Mesenchymal stem cell (in vitro differentiated cells and primary cell): ENCODE measurements around the gene MLF2.

Experiments
- DNase-seq: peaks from one replicate; pipeline ENCODE4 v3.0.0-alpha.2; 2013
- H2AFZ ChIP-seq: one replicate; pipeline ENCODE4 v1.6.1; 2013; ENCODE audit warnings: low read depth, mild to moderate bottlenecking, control low read depth, inconsistent platforms, low read length, moderate library complexity
- H2AK5ac ChIP-seq: 2 replicates; pipeline ENCODE4 v1.6.1; 2013; ENCODE audit warnings: low read length, moderate library complexity, mild to moderate bottlenecking, inconsistent platforms; ENCODE audit not compliant: severe bottlenecking
- H2BK120ac ChIP-seq: one replicate; pipeline ENCODE4 v1.6.1; 2013; ENCODE audit warnings: low read depth, mild to moderate bottlenecking, inconsistent platforms, low read length, moderate library complexity
- H2BK12ac ChIP-seq, 2 experiments: one replicate each; pipeline ENCODE4 v1.6.1; 2013; ENCODE audit warnings: inconsistent platforms in 2 of 2, low read length in 2 of 2, mild to moderate bottlenecking in 2 of 2, moderate library complexity in 2 of 2, control low read depth in 1 of 2
- H2BK15ac ChIP-seq: one replicate; pipeline ENCODE4 v1.6.1; 2013; ENCODE audit warnings: mild to moderate bottlenecking, low read depth, inconsistent platforms; ENCODE audit not compliant: poor library complexity, severe bottlenecking
- H2BK5ac ChIP-seq: 2 replicates; pipeline ENCODE4 v1.6.1; 2013; ENCODE audit warnings: low read depth, mild to moderate bottlenecking, low read length, control low read depth, inconsistent platforms; ENCODE audit not compliant: poor library complexity, severe bottlenecking
- H3K14ac ChIP-seq, 2 experiments: one replicate each; pipeline ENCODE4 v1.6.1; 2013; ENCODE audit warnings: inconsistent platforms in 2 of 2, low read length in 2 of 2, control low read depth in 1 of 2, mild to moderate bottlenecking in 1 of 2, moderate library complexity in 1 of 2
- H3K18ac ChIP-seq, 2 experiments: one replicate each; pipeline ENCODE4 v1.6.1; 2013; ENCODE audit warnings: inconsistent platforms in 2 of 2, low read length in 2 of 2, control low read depth in 1 of 2, low read depth in 1 of 2, mild to moderate bottlenecking in 1 of 2
- H3K23ac ChIP-seq, 2 experiments: one replicate each; pipeline ENCODE4 v1.6.1; 2013; ENCODE audit warnings: inconsistent platforms in 2 of 2, low read length in 2 of 2, mild to moderate bottlenecking in 2 of 2, moderate library complexity in 2 of 2, control low read depth in 1 of 2
- H3K27ac ChIP-seq: 2 replicates; pipeline ENCODE4 v1.5.1; 2013; ENCODE audit warnings: mild to moderate bottlenecking, moderate library complexity, low read length, control low read depth, inconsistent platforms; ENCODE audit not compliant: poor library complexity, severe bottlenecking
- H3K27me3 ChIP-seq, 2 experiments: 2 replicates each; pipeline versions ENCODE4 v1.6.1 to v1.7.0; 2013; ENCODE audit warnings: low read length in 2 of 2, mild to moderate bottlenecking in 2 of 2, moderate library complexity in 2 of 2, control low read depth in 1 of 2, inconsistent platforms in 1 of 2; ENCODE audit not compliant: control insufficient read depth in 1 of 2, insufficient read depth in 1 of 2
- H3K36me3 ChIP-seq, 2 experiments: 2 replicates each; pipeline versions ENCODE4 v1.6.1 to v1.7.0; 2013; ENCODE audit warnings: low read length in 2 of 2, control low read depth in 1 of 2, inconsistent platforms in 1 of 2, low read depth in 1 of 2, mild to moderate bottlenecking in 1 of 2; ENCODE audit not compliant: insufficient read depth in 2 of 2, control insufficient read depth in 1 of 2
- H3K4ac ChIP-seq, 2 experiments: one replicate each; pipeline ENCODE4 v1.6.1; 2013; ENCODE audit warnings: inconsistent platforms in 2 of 2, low read length in 2 of 2, mild to moderate bottlenecking in 2 of 2, moderate library complexity in 2 of 2, control low read depth in 1 of 2, low read depth in 1 of 2
- H3K4me1 ChIP-seq: 2 replicates; pipeline ENCODE4 v1.6.1; 2013; ENCODE audit warnings: low read depth, low read length, control low read depth; ENCODE audit not compliant: control insufficient read depth, insufficient read depth
- H3K4me2 ChIP-seq: 2 replicates; pipeline ENCODE4 v1.6.1; 2013; ENCODE audit warnings: low read length, mild to moderate bottlenecking, inconsistent platforms; ENCODE audit not compliant: poor library complexity, severe bottlenecking
- H3K4me3 ChIP-seq, 2 experiments: 2 replicates each; pipeline versions ENCODE4 v1.5.1 to v1.7.0; 2013; ENCODE audit warnings: low read length in 2 of 2, mild to moderate bottlenecking in 2 of 2, control low read depth in 1 of 2, low read depth in 1 of 2; ENCODE audit not compliant: insufficient read depth in 1 of 2
- H3K79me1 ChIP-seq: replicated peaks from 2 replicates; pipeline ENCODE4 v1.6.1; 2013; ENCODE audit warnings: mild to moderate bottlenecking, control low read depth, low read length, inconsistent platforms; ENCODE audit not compliant: poor library complexity, severe bottlenecking
- H3K9ac ChIP-seq: 2 replicates; pipeline ENCODE4 v1.7.0; 2013; ENCODE audit warnings: mild to moderate bottlenecking, low read length, moderate library complexity
- H3K9me3 ChIP-seq: 2 replicates; pipeline ENCODE4 v1.7.0; 2013; ENCODE audit warnings: mild to moderate bottlenecking, low read length; ENCODE audit not compliant: control insufficient read depth
- H4K8ac ChIP-seq: one replicate; pipeline ENCODE4 v1.6.1; 2013; ENCODE audit warnings: inconsistent platforms, mild to moderate bottlenecking, low read length, moderate library complexity
- H4K91ac ChIP-seq: one replicate; pipeline ENCODE4 v1.6.1; 2013; ENCODE audit warnings: mild to moderate bottlenecking, low read length, inconsistent platforms
- WGBS: methylation state at CpG from one replicate; pipeline ENCODE4 v1.1.7; 2013; ENCODE audit warnings: mixed read lengths; 5-methylcytosine and 5-hydroxymethylcytosine counted together

MLF2 gene

GRCh38 chr12:6766651-6767349, 13.9 kb upstream of the MLF2 start:
- H3K4me2 ChIP-seq = peak overlapping the region; percentile 44
- H2AFZ ChIP-seq = no peak overlapping the region
- H2BK120ac ChIP-seq = peak overlapping the region; percentile 78
- peak overlapping the region; percentile 81 for H4K8ac ChIP-seq
- H3K4me1 ChIP-seq = peaks cover 36% of the 10 kb centered on the region
- H3K27ac ChIP-seq = peak overlapping the region; percentile 54
- no peak overlapping the region for H2BK5ac ChIP-seq
- H4K91ac ChIP-seq = peak overlapping the region; percentile 36
- DNase-seq = peak; percentile 71
- H3K79me1 ChIP-seq = peaks cover 6% of the 10 kb centered on the region
- peak overlapping the region; percentile 89 for H3K9ac ChIP-seq
- peak overlapping the region in 1 of 2 experiments; percentile 49 for H3K23ac ChIP-seq
- H3K27me3 ChIP-seq = no peaks in the 10 kb centered on the region
- peak overlapping the region; percentile 51 to 84 for H3K4ac ChIP-seq
- H3K9me3 ChIP-seq = no peaks in the 10 kb centered on the region
- 1% methylated on average over 65 of the region's 88 CpGs for WGBS
- H2AK5ac ChIP-seq = no peak overlapping the region
- H3K18ac ChIP-seq = peak overlapping the region; percentile 88 to 90
- H2BK12ac ChIP-seq = peak overlapping the region in 1 of 2 experiments; percentile 77
- peak overlapping the region; percentile 54 for H2BK15ac ChIP-seq
- H3K4me3 ChIP-seq = peak overlapping the region; percentile 82 to 84
- H3K14ac ChIP-seq = peak overlapping the region in 1 of 2 experiments; percentile 48
- peaks cover 18 to 25% of the 10 kb centered on the region in 2 experiments for H3K36me3 ChIP-seq

- peak within 1 kb of the TSS; percentile 92 for H3K27ac ChIP-seq
- H2AK5ac ChIP-seq = peak within 1 kb of the TSS; percentile 99
- H3K4me1 ChIP-seq = peaks cover 32% of the 10 kb centered on the region
- H3K4me3 ChIP-seq = peak within 1 kb of the TSS; percentile 82 to 84
- H3K4ac ChIP-seq = peak within 1 kb of the TSS; percentile 51 to 91
- H2BK15ac ChIP-seq = peak within 1 kb of the TSS; percentile 54
- peak within 1 kb of the TSS in 1 of 2 experiments; percentile 48 for H3K14ac ChIP-seq
- peaks cover 11 to 17% of the 10 kb centered on the region in 2 experiments for H3K36me3 ChIP-seq
- DNase-seq = peak; percentile 89
- 4% methylated on average over 15 of the region's 63 CpGs for WGBS
- peak within 1 kb of the TSS; percentile 65 to 100 for H2BK12ac ChIP-seq
- H3K79me1 ChIP-seq = peaks cover 6% of the 10 kb centered on the region
- H2BK5ac ChIP-seq = peak within 1 kb of the TSS; percentile 76
- no peaks in the 10 kb centered on the region for H3K9me3 ChIP-seq
- no peaks in the 10 kb centered on the region for H3K27me3 ChIP-seq
- peak within 1 kb of the TSS; percentile 81 for H4K8ac ChIP-seq
- peak within 1 kb of the TSS in 1 of 2 experiments; percentile 99 for H3K23ac ChIP-seq
- H3K18ac ChIP-seq = peak within 1 kb of the TSS; percentile 90 to 94
- peak within 1 kb of the TSS; percentile 78 for H2BK120ac ChIP-seq
- peak within 1 kb of the TSS; percentile 89 for H3K9ac ChIP-seq
- H4K91ac ChIP-seq = peak within 1 kb of the TSS; percentile 62
- peak within 1 kb of the TSS; percentile 51 for H3K4me2 ChIP-seq
- H2AFZ ChIP-seq = no peak within 1 kb of the TSS
Measured at GRCh38 chr12:6765634-6766581, 13.0 kb upstream of the MLF2 start, which contains the start of gene PTMS. PTMS (plus strand) TSS chr12:6766363; CDS start chr12:6766706, 343 bp downstream.

- Histone ChIP-seq H2BK15ac (no peak overlapping the region), H3K9me3 (no peaks in the 10 kb centered on the region), H2BK12ac (peak overlapping the region; percentile 65 to 93), H3K4ac (peak overlapping the region; percentile 19 to 91), H3K4me1 (peaks cover 32% of the 10 kb centered on the region), H4K8ac (peak overlapping the region; percentile 29), H2AFZ (no peak overlapping the region), H3K27me3 (no peaks in the 10 kb centered on the region), H3K23ac (no peak overlapping the region), H2BK120ac (peak overlapping the region; percentile 67), H2AK5ac (peak overlapping the region; percentile 99), H2BK5ac (peak overlapping the region; percentile 53), H4K91ac (peak overlapping the region; percentile 62), H3K4me2 (peak overlapping the region; percentile 51), H3K9ac (peak overlapping the region; percentile 72), H3K18ac (peak overlapping the region; percentile 45 to 94), H3K4me3 (peak overlapping the region in 1 of 2 experiments; percentile 76), H3K14ac (no peak overlapping the region), H3K27ac (peak overlapping the region; percentile 92), H3K79me1 (peaks cover 6% of the 10 kb centered on the region), H3K36me3 (peaks cover 5 to 9% of the 10 kb centered on the region in 2 experiments)
- peak; percentile 38 for DNase-seq
- WGBS = 13% methylated on average over 6 of the region's 7 CpGs
Measured at GRCh38 chr12:6765048-6765633, 12.2 kb upstream of the MLF2 start.
